ENCODE data around the gene VPS33A.
"Not testable (repeated sequence)": the region's sequence is repeated elsewhere in the genome, so short reads cannot be mapped to it uniquely, and the experiment has no call there.

The VPS33A gene

DNA sequence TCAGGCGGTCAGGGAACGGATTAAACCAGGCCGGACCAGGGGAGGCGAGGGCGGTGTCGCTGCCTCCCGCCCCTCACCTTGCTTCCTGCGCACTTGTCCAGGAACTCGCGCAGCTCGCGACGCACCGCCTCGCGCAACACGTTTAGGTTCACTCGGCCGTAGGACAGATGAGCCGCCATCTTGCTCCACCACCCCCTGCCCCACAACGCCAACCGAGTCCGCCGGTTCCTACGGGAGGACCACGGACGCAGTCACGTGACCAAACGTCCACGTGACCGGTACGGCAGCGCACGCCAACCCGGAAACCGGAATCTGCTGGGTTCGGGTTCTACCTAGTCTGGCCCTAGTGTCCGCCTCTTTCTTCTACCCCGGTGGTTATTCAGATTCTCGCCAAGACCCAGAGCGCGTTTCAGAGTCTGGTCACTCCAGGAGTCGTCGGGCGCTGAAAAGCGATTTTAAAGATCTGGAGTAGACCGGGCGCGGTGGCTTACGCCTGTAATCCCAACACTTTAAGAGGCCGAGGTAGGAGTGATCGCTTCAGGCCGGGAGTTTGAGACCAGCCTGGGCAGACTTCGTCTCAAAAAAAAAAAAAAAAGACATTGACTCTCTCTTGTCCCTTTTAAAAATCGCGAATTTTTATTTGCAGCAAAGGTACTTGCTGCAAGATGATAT, at the start of gene VPS33A:
Gene VPS33A (minus strand): TSS at position 265 of the 672 bp plus-strand sequence. CDS start 86 bp downstream, at position 179.
- DNase-seq (ENCODE audit: extremely low spot score, insufficient read length, low read depth) (peak; percentile 93), FAIRE-seq (peak; percentile 95)

DNA sequence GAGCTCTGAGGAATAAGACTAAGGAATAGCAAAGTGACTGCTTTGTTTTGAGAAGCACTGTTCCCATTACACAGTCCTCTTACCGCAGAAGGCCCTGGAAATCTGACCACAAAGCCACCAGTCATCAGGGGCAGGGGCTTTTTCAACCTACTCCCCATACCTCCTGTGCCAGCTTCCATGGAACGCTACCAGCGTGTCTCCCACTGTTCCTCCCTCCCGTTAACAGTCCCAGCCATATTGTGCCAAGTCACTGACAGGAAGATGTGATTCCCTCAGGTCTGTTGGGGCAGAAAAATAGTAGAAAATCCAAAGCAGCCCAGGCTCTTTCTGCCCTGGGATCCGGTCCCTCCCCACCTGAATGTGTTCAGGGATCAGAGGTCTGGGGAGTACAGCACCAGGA, 46.6 kb upstream of the VPS33A start:
- no peak for DNase-seq (ENCODE audit: extremely low spot score, insufficient read length, low read depth)
- no peak for FAIRE-seq

GRCh38 chr12:122311696-122312095, 45.4 kb upstream of the VPS33A start:
- FAIRE-seq (no peak), DNase-seq (ENCODE audit: extremely low spot score, insufficient read length, low read depth) (no peak)

DNA sequence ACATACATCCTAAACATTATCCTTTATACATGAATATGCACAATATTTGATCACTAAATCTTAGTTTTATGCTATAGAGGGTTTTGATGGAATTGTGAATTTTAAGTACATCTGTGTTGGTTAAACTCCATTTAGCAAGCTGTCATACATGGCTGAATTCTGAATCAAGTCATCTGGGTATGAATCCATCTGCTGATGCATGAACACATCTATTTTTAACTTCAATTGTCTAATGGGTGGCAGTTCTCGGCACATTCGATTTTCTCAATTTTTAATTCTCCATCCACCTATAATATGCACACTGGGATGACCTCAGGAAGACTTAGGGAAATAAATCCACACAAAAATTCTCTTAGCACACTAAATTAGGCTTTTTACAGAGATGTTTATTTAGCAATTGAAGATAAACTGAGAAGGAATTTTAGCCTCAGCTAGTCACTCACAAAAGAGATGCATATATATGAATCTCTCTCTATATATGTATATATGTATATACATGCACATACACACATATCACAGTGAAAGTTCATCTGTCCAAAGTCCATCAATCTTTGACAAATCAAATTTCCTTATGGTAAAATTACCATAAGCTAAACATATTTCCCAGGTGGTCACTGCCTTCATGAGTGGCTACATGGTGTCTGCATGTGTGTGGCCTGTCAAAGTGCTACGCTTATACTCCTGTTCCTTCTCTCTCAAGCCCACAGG, 44.5 kb upstream of the VPS33A start:
- no peak for DNase-seq (ENCODE audit: extremely low spot score, insufficient read length, low read depth)
- FAIRE-seq, result no peak

GRCh38 chr12:122309564-122310121, 43.3 kb upstream of the VPS33A start:
- no peak for FAIRE-seq
- no peak for DNase-seq (ENCODE audit: extremely low spot score, insufficient read length, low read depth)

- FAIRE-seq (no peak), DNase-seq (ENCODE audit: extremely low spot score, insufficient read length, low read depth) (no peak)
These were observed 42.5 kb upstream of the VPS33A start for GRCh38 chr12:122308811-122309210.

DNA sequence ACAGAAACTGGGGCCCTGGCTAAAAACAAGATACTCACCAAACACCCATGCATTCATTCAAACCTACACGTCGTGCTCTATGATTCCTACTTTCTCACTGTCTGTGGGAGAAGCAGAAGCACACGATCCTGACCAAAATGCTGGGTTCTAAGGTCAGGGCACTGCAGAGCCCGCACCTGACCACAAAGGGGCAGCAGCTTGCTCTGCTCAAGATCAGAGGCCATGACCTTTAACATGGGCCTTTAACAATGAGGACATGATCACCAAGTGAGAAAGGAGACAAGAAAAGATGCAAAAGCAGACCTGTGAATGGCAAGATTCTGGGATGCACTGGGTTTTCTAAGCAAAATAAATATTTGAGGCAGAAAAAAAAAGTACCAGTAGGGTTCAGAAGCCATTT, 40.1 kb upstream of the VPS33A start:
- no peak for DNase-seq (ENCODE audit: extremely low spot score, insufficient read length, low read depth)
- no peak for FAIRE-seq

- DNase-seq (ENCODE audit: extremely low spot score, insufficient read length, low read depth), result no peak
- no peak for FAIRE-seq
These were observed 38.6 kb upstream of the VPS33A start for GRCh38 chr12:122304924-122305323.

GRCh38 chr12:122303068-122303467, 36.8 kb upstream of the VPS33A start:
- no peak for DNase-seq (ENCODE audit: extremely low spot score, insufficient read length, low read depth)
- FAIRE-seq, result no peak

GRCh38 chr12:122298071-122298748, 31.9 kb upstream of the VPS33A start:
- DNase-seq (ENCODE audit: extremely low spot score, insufficient read length, low read depth) (no peak), FAIRE-seq (no peak)

DNA sequence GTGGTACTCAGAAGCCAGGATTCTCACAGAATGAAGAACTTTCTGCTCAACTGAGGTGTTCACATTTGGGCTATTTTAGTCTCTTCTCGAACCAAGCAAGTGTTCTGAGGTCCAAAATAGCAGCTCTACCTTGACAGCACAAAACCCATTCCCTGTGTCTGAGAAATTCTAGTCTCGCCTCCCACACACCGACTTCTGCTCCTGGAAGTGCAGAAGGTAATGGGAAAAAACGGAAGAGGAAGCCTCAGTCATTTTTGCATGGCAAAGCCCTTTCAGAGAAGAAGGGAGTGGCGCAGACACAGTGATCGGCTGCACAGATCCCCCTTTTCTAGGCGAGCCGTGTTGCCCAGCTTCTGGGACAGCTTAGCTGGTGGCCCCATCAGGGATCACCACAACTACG, 31.2 kb upstream of the VPS33A start:
- no peak for DNase-seq (ENCODE audit: extremely low spot score, insufficient read length, low read depth)
- FAIRE-seq, result no peak

DNA sequence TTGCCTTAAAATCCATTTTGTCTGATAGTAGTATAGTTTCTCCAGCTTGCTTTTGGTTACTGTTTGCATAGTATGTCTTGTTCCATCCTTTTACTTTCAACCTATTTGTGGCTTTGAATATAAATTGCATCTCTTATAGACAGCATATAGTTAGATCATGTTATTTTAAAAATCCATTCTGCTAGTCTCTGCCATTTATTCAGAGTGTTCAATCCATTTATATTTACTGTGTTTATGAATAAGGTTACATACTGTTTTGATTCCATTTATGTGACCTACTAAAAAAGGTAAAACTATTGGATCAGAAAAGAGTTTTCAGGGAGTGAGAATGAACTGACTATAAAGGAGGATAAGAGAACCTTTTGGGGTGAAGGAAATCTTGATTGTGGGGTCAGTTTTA, 29.6 kb upstream of the VPS33A start:
- FAIRE-seq (no peak), DNase-seq (ENCODE audit: extremely low spot score, insufficient read length, low read depth) (no peak)

DNA sequence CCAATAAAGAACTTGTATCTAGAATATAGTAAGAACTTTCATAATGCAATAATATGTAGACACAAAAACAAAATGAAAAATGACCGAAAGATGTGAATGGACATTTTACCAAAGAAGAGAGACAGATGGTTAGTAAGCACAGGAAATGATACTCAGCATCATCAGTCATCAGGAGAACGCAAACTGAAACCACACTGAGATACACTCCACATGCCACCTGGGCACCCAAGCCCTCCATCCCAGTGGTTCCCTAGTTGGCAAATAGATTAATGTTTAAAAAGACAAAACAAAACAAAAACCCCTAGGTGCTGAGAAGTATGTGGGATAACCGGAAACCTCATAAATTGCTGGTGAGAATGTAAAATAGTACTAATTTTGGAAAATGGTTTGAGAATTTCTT, 26.8 kb upstream of the VPS33A start:
- DNase-seq (ENCODE audit: extremely low spot score, insufficient read length, low read depth) (peak; percentile 26), FAIRE-seq (peak; percentile 71)

DNA sequence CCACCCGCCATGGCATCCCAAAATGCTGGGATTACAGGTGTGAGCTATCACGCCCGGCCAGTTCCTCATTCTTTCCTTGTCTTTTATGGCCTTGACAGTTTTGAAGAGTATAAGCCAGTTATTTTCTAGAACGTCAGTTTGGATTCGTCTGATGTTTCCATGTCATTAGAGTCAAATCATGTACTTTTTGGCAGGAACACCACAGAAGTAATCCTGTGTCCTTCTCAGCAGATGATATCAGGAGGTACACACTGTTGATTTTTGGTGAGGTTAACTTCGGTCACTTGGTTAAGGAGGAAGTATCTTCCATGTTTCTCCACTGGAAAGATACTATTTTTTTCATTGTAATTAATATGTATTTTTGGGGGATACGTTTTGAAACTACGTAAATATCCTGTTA, 25.1 kb upstream of the VPS33A start:
- DNase-seq (ENCODE audit: extremely low spot score, insufficient read length, low read depth), result no peak
- no peak for FAIRE-seq

DNA sequence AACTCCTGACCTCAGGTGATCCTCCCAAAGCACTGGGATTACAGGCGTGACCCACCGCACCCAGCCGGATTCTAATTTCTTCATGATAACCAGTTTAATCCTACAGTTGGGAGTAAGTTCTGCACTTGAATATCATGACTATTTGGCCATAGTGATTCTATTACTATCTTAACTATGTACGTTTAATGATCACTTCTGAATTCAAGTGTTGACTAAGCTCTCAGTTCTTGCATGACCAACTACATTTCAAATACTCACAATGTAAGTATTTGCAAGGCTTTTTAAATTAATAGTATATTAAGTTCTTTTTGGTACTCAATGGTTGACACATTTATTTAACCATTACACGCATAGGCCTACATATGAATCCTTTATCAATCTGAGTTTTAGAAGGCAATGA, 17.4 kb upstream of the VPS33A start:
- FAIRE-seq (no peak), DNase-seq (ENCODE audit: extremely low spot score, insufficient read length, low read depth) (no peak)

DNA sequence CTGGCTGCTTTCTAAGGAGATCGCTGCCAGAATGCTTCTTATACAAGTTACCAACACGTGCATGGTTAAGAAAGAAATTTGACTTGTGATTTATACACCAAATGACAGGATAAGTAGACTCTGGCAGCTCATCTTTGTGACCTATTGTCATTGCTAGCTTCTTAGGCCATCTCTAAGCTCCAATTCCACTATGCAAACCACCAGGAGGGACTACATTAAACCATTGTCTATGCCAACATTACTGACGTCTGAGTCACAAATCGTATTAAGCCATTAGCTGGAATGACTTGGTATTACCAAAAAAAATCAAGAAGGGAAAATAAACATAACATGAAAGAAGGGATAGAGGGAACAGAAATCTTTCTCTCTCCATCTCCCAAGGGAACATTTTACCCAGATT, 15.8 kb upstream of the VPS33A start:
- DNase-seq (ENCODE audit: extremely low spot score, insufficient read length, low read depth) (no peak), FAIRE-seq (no peak)

- DNase-seq (ENCODE audit: extremely low spot score, insufficient read length, low read depth), result no peak
- FAIRE-seq, result no peak
These were observed 9.9 kb upstream of the VPS33A start for GRCh38 chr12:122276242-122276641.

DNA sequence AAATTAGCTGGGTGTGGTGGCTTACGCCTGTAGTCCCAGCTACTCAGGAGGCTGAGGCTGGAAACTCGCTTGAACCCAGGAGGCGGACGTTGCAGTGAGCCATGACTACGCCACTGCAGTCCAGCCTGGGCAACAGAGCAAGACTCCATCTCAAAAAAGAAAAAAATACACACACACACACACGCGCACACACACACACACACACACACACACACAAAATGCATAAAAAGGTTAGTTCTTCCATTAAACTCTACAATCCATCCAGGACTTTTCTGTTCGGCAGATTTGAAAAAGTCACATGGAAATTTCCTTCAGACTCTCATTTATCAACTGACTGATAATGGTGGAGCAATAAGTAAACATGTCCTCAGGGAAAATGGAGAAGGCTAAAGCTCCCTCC, 9.2 kb upstream of the VPS33A start:
- no peak for FAIRE-seq
- no peak for DNase-seq (ENCODE audit: extremely low spot score, insufficient read length, low read depth)

- DNase-seq (ENCODE audit: extremely low spot score, insufficient read length, low read depth) (no peak), FAIRE-seq (no peak)
These were observed 436 bp downstream of the VPS33A start for GRCh38 chr12:122265886-122266229.

DNA sequence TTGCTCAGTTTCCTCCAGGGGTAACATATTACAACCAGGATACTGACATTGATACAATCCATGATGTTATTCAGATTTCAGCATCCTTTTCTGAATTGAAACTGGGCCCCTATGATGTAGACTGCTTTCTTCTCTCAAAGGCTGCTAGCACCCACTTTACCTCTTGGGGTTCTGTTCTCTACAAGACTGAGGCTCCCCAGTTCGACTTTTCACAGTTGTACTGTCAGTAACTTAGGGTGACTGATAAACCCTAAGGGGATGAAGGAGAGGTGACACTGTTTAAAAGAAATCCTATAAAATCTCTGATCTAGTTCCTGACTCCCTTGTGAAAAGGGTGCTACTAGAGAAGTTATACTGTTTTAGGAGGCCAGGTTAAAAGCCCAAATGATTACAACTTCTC, 818 bp downstream of the VPS33A start:
- FAIRE-seq (no peak), DNase-seq (ENCODE audit: extremely low spot score, insufficient read length, low read depth) (no peak)

DNA sequence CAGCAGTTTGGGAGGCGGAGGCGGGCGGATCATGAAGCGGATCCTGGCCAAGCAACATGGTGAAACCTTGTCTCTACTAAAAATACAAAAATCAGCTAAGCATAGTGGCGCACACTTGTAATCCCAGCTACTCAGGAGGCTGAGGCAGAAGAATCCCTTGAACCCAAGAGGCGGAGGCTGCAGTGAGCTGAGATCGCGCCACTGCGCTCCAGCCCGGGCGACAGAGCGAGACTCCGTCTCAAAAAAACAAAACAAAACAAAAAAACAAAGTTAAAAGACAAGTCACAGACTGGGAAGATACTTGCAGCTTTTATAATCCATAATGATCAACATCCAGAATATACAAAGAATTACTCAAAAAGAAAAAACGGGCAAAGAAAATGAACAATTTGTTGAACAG, 5.6 kb downstream of the VPS33A start:
- FAIRE-seq, result not testable (repeated sequence)

More for the DNA sequence above, 5.6 kb downstream of the VPS33A start:
- DNase-seq (ENCODE audit: extremely low spot score, insufficient read length, low read depth), result not testable (repeated sequence)
